Stimulated activated CD4-positive, alpha-beta T cell treated with anti-CD3 and anti-CD28 coated beads, Interleukin-15, amount 100 ng/mL, for 48 hours (primary cell): Measurements from ENCODE around the gene KRTAP10-9.

Experiments used
- DNase-seq, 2 donors: peaks; one replicate each; pipeline ENCODE4 v3.0.0-alpha.2; 2020; ENCODE audit warnings: low read depth in 2 of 2

Gene KRTAP10-9

GRCh38 chr21:44664691-44665090 lies 37.8 kb downstream of the KRTAP10-9 start:
- DNase-seq: no peak

- DNase-seq: no peak
Observed at GRCh38 chr21:44666401-44667320, 39.8 kb downstream of the KRTAP10-9 start, which contains the start of gene KRTAP12-2. Gene KRTAP12-2 (minus strand): TSS chr21:44666927. CDS start chr21:44666886, 41 bp downstream.

- no peak for DNase-seq
Observed at GRCh38 chr21:44667612-44668011, 40.7 kb downstream of the KRTAP10-9 start.

GRCh38 chr21:44670642-44671432 lies 43.9 kb downstream of the KRTAP10-9 start:
- DNase-seq: no peak

- DNase-seq: no peak
Observed at GRCh38 chr21:44671911-44672310, 45.0 kb downstream of the KRTAP10-9 start.

- DNase-seq: no peak
Observed at GRCh38 chr21:44677881-44678280, 51.0 kb downstream of the KRTAP10-9 start.
